Fibroblast of pulmonary artery (primary cell): ENCODE measurements around the gene CYB5D1.
A peak's percentile ranks its signal among the peaks of the same experiment; 100 is the strongest.

Experiments used
- DNase-seq: peaks from one replicate; pipeline ENCODE4 v3.0.0-alpha.2; 2010; ENCODE audit warnings: low read depth
- H3K4me3 ChIP-seq: replicated peaks from 2 replicates; pipeline ENCODE4 v1.5.1; 2011; ENCODE audit warnings: low read depth, mild to moderate bottlenecking, control low read depth, low read length, moderate library complexity
- CTCF ChIP-seq: IDR thresholded peaks from 2 replicates; pipeline ENCODE4 v1.5.1; 2011; ENCODE audit warnings: mild to moderate bottlenecking, control low read depth, low read length, inconsistent platforms; ENCODE audit errors: missing control alignments

Gene CYB5D1

GRCh38 chr17:7838090-7839075 is 19.4 kb upstream of the CYB5D1 start:
- no peak for TF ChIP-seq CTCF
- peak; percentile 86 for DNase-seq
- H3K4me3 ChIP-seq, result peak overlapping the region; percentile 69

DNA sequence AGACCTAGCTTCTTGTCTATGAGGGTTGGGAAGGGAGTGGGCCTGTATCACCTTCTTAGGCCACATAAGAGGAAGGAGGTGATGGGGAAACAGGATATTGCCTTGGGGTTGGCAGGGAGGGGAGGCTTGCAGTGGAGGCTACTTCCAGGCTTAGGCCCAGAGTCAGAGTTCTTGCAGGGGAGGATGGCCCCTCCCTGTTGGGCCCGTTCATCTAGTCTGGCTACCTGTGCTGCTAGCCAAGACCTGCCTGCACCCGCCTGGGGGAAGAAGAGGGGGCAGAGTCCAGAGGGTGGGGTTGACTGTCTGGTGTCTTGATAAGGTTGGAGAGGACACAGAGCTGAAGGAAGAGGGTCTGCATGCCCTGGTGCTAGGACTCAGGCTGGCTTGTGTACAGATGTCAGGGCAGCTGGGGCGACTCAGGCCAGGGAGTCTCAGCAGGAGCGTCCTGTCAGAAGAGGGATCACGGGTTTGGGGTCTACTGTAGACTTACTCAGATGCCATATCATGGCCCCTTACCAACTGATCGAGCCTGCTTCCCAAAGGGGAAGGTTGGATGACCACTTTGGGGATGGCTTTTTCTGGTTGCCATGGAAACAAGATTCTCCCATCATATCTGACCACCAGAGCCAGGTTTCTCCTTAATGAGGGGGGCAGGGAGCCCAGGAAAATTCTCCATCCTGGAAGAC is 18.5 kb upstream of the CYB5D1 start:
- DNase-seq, result no peak
- H3K4me3 ChIP-seq, result peak overlapping the region; percentile 69
- no peak for TF ChIP-seq CTCF

DNA sequence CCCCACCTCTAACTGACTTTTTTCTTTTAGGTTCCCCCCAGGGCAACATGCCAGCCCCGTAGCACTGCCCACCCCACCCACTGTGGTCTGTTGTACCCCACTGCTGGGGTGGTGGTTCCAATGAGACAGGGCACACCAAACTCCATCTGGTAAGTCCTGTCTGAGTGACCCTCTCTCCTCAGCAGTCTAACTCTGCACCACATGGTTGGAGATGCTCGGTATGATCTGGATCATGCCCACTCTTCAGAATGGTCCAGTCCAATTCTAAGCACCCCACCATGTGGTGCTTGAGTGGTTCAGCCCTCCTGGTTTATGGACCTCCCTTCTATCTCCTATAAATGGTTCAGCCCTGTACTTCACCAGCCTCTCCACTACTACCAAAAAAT is 17.9 kb upstream of the CYB5D1 start:
- no peak overlapping the region for H3K4me3 ChIP-seq
- no peak for DNase-seq
- no peak for TF ChIP-seq CTCF

GRCh38 chr17:7840441-7840840 is 17.4 kb upstream of the CYB5D1 start:
- no peak overlapping the region for H3K4me3 ChIP-seq
- no peak for DNase-seq
- no peak for TF ChIP-seq CTCF

DNA sequence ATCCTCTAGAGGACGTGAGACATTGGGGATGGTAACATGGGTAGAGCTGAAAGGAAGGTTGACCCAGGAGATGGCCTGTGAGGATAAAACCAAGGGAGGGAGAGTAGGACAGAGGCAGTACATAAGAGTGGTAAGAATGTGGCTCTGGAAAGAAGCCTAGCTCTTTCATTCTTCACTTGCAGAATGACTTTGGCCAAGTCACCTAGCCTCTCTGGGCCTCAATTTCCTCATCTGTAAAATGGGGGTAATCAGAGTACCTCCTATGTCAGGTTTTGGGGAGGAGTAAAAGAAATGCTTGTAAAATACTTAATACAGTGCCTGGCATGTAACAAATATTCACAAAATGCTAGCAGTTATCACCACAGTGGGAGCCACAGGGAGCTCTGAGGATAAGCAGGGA is 16.9 kb upstream of the CYB5D1 start:
- no peak for DNase-seq
- no peak for TF ChIP-seq CTCF
- peak overlapping the region; percentile 81 for H3K4me3 ChIP-seq

- no peak for TF ChIP-seq CTCF
- DNase-seq, result peak; percentile 90
- H3K4me3 ChIP-seq, result peak overlapping the region; percentile 81
Measured at GRCh38 chr17:7841396-7841914, 16.3 kb upstream of the CYB5D1 start.
